ENCODE results near the gene IL1RAPL1.
A peak's percentile ranks its signal among the peaks of the same experiment; 100 is the strongest.
"Not testable (repeated sequence)": the region's sequence is repeated elsewhere in the genome, so short reads cannot be mapped to it uniquely, and the experiment has no call there.

The IL1RAPL1 gene

DNA sequence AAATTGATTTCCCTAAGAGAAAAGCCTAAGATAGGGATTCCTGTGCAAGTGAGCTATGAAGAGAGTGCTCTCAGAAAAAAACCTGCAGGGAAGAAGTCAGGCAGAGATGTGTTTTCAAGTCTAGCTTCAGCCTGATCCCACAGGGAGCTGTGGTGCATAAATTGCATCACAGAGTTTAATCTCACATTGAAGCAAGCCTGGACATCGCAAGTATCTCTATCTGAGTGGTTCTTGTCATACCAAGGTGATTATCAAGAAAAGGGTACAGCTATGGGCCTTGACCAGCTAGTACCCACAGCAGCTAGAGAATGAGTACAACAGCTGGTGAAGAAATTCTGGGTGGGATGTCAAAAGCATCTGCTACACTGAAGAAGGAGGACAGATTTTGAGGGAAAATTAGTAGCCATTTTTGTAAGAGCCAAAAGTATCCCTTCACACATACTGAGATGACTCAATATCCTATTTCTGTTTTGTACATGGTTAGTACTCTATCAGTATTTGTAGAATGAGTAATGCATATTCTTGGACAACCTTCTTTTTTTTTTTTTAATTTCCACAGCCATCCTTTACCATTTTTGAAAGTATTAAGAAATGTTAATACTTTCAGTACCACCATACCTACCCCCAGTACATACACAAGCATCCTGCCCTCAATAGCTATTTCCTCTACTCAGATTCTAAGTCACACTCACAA is 708.9 kb downstream of the IL1RAPL1 start:
- DNase-seq, result no peak

DNA sequence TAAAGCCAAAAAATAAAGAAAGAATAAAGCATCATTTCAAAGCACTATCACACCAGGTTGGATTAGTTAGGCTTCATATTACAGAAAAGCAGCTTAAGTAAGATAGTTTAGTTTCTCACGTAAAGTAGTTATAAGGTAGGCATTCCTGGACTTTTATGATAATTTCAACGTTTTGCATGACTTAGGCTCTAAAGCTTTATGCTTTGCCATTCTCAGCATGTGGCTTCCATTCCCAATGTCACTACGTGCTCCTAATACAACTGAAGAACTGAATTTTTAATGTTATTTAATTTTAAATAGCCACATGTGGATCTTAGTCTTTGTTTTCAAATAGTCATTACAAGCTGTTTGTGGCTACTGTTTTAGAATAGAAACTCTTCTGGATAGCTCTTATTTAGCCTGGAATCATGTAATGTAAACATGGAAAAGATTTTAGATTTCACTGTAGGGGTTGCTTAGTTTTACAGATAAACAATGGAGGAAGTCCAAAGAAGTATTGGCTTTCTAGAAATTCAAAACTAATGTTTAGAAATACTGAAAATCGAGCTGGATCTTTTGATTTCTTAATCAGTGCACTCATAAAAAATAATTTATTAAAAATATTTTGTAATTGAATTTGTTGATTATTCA is 710.0 kb downstream of the IL1RAPL1 start:
- DNase-seq, result no peak

GRCh38 chrX:29299684-29300083 is 712.4 kb downstream of the IL1RAPL1 start:
- peak; percentile 73 for DNase-seq

DNA sequence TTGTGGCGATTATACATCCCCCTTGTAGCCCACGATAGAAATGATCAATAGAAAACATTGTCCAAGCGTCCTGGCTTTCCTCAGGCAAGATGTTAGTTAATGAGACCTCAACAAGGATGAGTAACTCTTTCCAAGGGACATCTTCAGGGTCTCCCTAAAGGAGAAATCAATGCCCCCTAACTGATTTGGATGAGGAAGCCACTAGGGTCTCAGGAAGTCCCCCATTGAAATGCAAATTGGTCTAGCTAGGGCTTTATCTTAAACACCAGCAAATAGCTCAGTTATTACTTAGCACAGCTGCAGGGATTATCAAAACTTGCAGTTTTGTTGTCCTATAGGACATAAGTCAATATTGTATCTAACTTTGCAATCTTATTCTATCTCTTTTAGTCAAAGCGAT is 721.5 kb downstream of the IL1RAPL1 start:
- DNase-seq, result no peak

- DNase-seq, result no peak
These were observed 728.7 kb downstream of the IL1RAPL1 start for GRCh38 chrX:29315931-29316330.

GRCh38 chrX:29318012-29318411 is 730.8 kb downstream of the IL1RAPL1 start:
- no peak for DNase-seq

GRCh38 chrX:29332429-29332828 is 745.2 kb downstream of the IL1RAPL1 start:
- not testable (repeated sequence) for DNase-seq

DNA sequence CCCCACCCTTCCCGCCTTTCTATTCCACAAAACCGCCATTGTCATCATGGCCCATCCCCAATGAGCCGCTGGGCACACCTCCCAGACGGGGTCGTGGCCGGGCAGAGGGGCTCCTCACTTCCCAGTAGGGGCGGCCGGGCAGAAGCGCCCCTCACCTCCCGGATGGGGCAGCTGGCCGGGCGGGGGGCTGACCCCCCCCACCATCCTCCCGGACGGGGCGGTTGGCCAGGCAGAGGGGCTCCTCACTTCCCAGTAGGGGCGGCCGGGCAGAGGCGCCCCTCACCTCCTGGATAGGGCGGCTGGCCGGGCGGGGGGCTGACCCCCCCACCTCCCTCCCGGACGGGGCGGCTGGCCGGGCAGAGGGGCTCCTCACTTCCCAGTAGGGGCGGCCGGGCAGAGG is 745.8 kb downstream of the IL1RAPL1 start:
- DNase-seq, result not testable (repeated sequence)

DNA sequence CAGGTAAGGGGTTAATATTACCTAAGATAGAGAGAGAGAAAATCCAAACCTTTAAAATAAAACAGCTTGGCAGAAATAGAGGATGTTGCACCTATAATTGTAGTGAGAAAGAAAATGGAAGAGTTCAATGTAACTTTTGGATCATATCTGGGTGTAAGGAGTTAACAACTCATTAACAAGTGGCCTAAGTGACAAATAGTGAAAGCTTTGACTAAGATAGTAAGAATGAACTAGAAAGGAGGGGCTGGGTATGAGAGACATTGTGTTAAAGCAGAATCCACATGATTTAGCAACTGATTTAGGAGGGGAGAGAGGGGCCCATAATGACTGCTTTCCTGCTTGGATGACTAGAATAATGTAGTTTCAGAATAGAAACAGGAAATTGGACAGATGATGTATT is 761.0 kb downstream of the IL1RAPL1 start:
- DNase-seq, result no peak

DNA sequence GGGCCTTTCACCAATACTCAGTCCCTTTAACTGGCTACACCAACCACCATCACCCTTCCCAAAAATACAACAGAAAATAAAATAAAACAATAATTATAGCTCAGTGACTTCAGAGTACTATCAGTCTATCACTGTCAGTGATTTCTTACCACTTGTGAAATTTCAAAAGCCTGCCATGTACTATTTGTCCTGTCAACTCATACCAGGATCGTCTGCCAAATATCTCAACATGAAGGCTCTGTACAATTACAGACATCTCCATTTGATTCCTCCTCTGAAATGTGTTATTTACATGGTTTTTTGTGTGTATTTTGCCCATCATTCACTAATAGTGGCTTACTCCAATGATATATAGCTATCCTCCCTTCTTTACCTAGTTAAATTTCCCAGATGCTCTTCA is 772.0 kb downstream of the IL1RAPL1 start:
- no peak for DNase-seq

DNA sequence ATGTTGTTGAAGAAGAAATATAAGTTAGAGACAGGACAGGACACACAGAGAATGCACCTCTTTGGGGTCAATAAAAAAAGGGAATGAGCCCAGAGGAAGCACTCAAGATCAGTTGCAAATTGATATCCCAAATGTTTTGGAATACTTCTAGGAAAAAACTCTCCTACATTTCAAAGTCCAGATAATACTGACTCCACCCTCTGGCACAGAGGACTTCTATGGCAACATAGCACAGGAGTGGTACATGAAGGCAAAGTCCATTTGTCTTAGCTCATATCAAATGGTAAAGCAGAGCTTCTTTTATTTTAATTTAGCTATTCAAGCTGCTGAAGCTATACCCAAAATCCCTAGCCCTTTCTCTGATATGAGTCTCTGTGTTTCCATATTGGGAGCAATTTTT is 787.5 kb downstream of the IL1RAPL1 start:
- DNase-seq, result not testable (repeated sequence)

GRCh38 chrX:29376584-29376983 is 789.3 kb downstream of the IL1RAPL1 start:
- DNase-seq, result no peak

DNA sequence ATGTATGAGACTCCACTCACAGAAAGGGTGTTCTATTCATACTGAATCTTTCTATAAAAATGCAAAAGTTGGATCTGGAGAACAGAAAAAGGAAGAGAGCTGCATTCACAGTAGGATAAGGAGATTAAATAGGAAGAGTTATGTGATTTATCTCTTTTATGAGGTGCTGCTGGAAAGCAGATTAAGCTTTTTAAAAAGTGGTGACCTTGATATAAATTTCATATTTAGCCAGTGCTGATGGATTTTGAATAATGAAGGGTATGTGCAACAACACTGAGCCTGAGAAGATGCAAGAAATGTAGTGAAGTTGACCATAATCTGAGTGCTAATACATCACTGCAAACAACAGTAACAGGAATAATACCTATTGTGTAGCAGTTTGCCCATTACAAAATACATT is 795.6 kb downstream of the IL1RAPL1 start:
- DNase-seq, result no peak

- DNase-seq, result no peak
These were observed 801.3 kb downstream of the IL1RAPL1 start for GRCh38 chrX:29388509-29388908.

- DNase-seq, result no peak
These were observed 810.3 kb downstream of the IL1RAPL1 start for GRCh38 chrX:29397506-29397905.

DNA sequence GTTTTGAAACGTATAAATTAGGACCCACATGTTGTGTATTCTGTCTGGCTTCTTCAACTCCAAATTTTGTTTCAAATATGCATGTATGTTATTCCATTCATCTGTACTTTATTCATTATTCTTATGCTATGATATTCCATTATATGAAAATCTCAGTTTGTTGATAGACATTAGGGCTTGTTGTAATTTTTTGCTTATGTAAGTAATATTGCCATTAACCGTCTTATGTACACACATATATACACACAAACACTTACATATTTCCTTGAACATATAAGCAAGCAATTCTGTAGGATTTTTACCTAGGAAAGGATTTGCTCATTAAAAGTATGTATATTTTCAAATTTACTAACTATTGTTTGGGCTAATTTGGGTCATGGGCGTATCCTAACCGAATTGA is 820.1 kb downstream of the IL1RAPL1 start:
- no peak for DNase-seq

- no peak for DNase-seq
These were observed 832.7 kb downstream of the IL1RAPL1 start for GRCh38 chrX:29419774-29420553.

- no peak for DNase-seq
These were observed 834.8 kb downstream of the IL1RAPL1 start for GRCh38 chrX:29422034-29422433.

GRCh38 chrX:29431895-29432294 is 844.6 kb downstream of the IL1RAPL1 start:
- DNase-seq, result no peak

- no peak for DNase-seq
These were observed 845.3 kb downstream of the IL1RAPL1 start for GRCh38 chrX:29432534-29432933.

GRCh38 chrX:29434939-29435338 is 847.7 kb downstream of the IL1RAPL1 start:
- no peak for DNase-seq

DNA sequence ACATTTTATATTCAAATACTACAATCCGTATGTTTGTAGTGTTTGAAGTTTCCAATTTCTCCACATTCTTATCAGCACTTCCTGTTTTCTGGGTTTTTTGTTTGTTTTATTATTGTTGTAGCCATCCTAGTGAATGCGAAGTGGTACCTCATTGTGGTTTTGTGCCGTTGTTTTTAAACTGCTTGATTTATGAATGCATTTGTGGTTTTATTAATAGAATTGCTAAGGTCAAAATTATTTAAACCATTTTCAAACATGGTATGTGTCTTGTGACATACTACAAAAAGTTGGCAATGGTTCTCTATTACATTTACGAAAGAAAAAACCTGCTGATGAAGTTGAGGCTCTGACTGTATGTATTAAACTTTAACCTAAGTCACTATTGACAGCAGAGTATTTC is 848.1 kb downstream of the IL1RAPL1 start:
- DNase-seq, result no peak

DNA sequence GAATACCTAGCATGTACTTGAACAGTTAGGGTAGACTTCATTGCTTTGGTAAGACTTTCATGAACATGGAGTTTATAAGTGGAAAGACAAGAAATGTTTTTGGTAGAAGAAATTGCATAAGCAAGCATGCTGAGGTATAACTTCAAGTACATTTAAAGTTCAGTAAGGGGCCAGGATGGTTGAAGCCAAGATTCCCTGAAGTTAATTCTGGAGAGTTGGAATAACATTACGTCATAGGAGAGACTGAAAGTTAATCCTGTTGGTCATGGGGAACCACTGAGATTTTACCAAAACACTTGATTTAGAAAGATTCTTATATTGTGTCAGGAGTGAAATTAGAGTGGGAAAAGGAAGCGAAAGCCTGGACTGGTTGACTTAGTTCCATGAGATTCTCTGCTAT is 860.6 kb downstream of the IL1RAPL1 start:
- DNase-seq, result no peak

DNA sequence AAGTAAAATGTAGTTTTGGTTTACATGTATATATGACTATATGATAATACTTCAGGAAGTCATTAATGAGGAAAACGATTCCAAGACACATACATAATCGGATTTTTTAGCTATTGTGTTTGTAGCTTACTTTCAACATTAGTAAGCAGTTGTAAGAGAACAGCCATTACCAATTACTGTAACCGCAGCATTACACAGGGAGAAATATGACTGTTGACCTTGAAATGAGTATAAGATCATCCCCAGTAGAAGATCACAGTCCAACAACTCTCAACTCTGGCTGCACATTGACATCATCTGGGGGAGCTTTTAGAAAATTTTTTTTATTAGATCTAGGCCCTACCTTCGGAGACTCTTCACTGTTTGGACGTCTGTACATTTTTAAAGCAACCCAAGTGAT is 866.1 kb downstream of the IL1RAPL1 start:
- DNase-seq, result no peak
